ENCODE results near the gene ASS1. TPM values are rescaled to one million over a fixed set of nuclear protein-coding genes. Genes with fewer than 3 reads are reported as not detected.

ASS1 gene
- total and polyA plus RNA-seq, 5 donors: 37.6 to 88.3 (median 60.4) TPM

GRCh38 chr9:130454812-130455325 is 10.1 kb downstream of the ASS1 start:
- DNase-seq (no peak), ATAC-seq (no peak)
- WGBS: 32% methylated on average over 3 of the region's 3 CpGs
- H3K27ac ChIP-seq (ENCODE audit: low read length): no peak overlapping the region
- H3K4me3 ChIP-seq (ENCODE audit: low read length): no peak overlapping the region
- no peaks in the 10 kb centered on the region for H3K27me3 ChIP-seq (ENCODE audit: control insufficient read depth, insufficient read depth)
- intact Hi-C loops (cut with DNase I): loop anchor here in 1 of 4 donors (10.0 kb wide), 1 partner anchor 120 kb away; the partner anchor contains the start of gene FUBP3
- no peaks in the 10 kb centered on the region for H3K9me3 ChIP-seq (ENCODE audit: control insufficient read depth, low read length)
- H3K4me1 ChIP-seq (ENCODE audit: control insufficient read depth, insufficient read depth, low read length): peaks cover 25% of the 10 kb centered on the region

- peak in 2 of 3 donors; percentile 38 to 45 for DNase-seq
- intact Hi-C loops (cut with DNase I): loop anchor here in 1 of 4 donors (10.0 kb wide), 1 partner anchor 117 kb away; the partner anchor contains the start of gene FUBP3
- H3K4me1 ChIP-seq (ENCODE audit: control insufficient read depth, insufficient read depth, low read length): peaks cover 7% of the 10 kb centered on the region
- H3K27me3 ChIP-seq (ENCODE audit: control insufficient read depth, insufficient read depth): no peaks in the 10 kb centered on the region
- H3K4me3 ChIP-seq (ENCODE audit: low read length): no peak overlapping the region
- H3K9me3 ChIP-seq (ENCODE audit: control insufficient read depth, low read length): no peaks in the 10 kb centered on the region
- 92% methylated on average over 23 of the region's 23 CpGs for WGBS
- no peak for ATAC-seq
- H3K27ac ChIP-seq (ENCODE audit: low read length): no peak overlapping the region
Measured at GRCh38 chr9:130458027-130458803, 13.5 kb downstream of the ASS1 start.

DNA sequence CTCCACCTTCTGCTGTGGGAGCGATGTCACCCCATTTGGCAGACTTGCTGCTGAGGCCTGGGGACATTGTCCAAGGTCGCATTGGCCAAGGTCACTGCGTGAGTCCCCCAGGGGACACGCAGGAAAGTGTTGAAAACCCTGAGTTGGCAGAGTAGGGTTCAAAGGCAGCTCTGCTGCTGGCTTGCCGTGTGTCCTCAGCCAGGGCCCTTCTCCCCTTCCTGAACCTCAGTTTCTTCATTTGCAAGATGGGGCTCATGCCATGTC is 14.0 kb downstream of the ASS1 start:
- intact Hi-C loops (cut with DNase I): loop anchor here in 1 of 4 donors (10.0 kb wide), 1 partner anchor 116 kb away; the partner anchor contains the start of gene FUBP3

GRCh38 chr9:130459151-130459550 is 14.4 kb downstream of the ASS1 start:
- no peaks in the 10 kb centered on the region for H3K27me3 ChIP-seq (ENCODE audit: control insufficient read depth, insufficient read depth)
- intact Hi-C loops (cut with DNase I): loop anchor here in 1 of 4 donors (10.0 kb wide), 1 partner anchor 116 kb away; the partner anchor contains the start of gene FUBP3
- no peak overlapping the region for H3K4me3 ChIP-seq (ENCODE audit: low read length)
- WGBS: 66% methylated on average over 8 of the region's 8 CpGs
- no peaks in the 10 kb centered on the region for H3K9me3 ChIP-seq (ENCODE audit: control insufficient read depth, low read length)
- no peaks in the 10 kb centered on the region for H3K4me1 ChIP-seq (ENCODE audit: control insufficient read depth, insufficient read depth, low read length)
- peak in 2 of 3 donors; percentile 21 to 44 for DNase-seq
- no peak overlapping the region for H3K27ac ChIP-seq (ENCODE audit: low read length)
- no peak for ATAC-seq

More for the DNA sequence above, 14.0 kb downstream of the ASS1 start:
- 79% methylated on average over 5 of the region's 5 CpGs for WGBS
- Histone ChIP-seq H3K4me3 (ENCODE audit: low read length) (no peak overlapping the region), H3K27me3 (ENCODE audit: control insufficient read depth, insufficient read depth) (no peaks in the 10 kb centered on the region), H3K4me1 (ENCODE audit: control insufficient read depth, insufficient read depth, low read length) (peaks cover 1% of the 10 kb centered on the region), H3K27ac (ENCODE audit: low read length) (no peak overlapping the region), H3K9me3 (ENCODE audit: control insufficient read depth, low read length) (no peaks in the 10 kb centered on the region)
- DNase-seq: no peak
- no peak for ATAC-seq

DNA sequence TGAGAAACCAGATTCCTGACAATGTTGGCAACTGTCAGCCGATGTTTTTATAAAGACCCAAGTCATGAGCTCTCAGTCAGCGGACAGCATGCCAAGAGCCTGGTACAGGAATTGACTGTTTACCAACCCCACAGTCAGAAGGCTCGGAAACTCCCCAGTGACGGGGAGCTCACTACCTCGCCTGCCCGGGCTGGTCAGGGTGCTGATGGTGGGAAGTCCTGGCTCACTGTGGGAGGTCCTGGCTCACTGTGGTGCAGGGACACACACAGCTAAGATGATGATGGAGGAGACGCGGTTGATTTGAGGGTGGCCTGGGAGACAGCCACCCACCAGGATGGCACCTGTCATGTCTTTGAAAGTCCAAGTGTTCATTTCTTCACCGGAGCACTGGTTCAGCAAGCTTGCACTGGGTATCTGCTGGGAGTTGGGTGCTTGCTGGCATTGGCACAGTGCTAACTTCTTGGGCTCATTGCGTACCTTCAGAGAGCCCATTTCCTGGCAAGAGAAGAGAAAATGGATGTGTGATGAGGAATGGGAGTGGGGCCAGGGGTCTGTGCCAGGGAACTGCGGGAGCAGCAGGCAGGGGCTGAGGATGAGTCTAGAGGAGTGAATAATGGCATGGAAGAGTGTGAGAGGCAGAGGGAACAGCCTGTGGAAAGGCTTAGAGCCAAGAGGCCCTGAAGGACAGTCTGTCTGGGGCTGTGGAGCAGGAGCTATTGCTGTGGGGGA is 15.3 kb downstream of the ASS1 start:
- WGBS: 78% methylated on average over 11 of the region's 11 CpGs
- peak in 2 of 3 donors; percentile 32 to 45 for DNase-seq
- H3K9me3 ChIP-seq (ENCODE audit: control insufficient read depth, low read length): no peaks in the 10 kb centered on the region
- H3K27ac ChIP-seq (ENCODE audit: low read length): no peak overlapping the region
- H3K4me1 ChIP-seq (ENCODE audit: control insufficient read depth, insufficient read depth, low read length): no peaks in the 10 kb centered on the region
- intact Hi-C loops (cut with DNase I): loop anchor here in 3 of 4 donors (2.0 to 10.0 kb wide), 3 partner anchors 115 to 223 kb away; partner anchors contain the start of gene FUBP3 (in 1 of the 3)
- ATAC-seq: no peak
- H3K4me3 ChIP-seq (ENCODE audit: low read length): no peak overlapping the region
- H3K27me3 ChIP-seq (ENCODE audit: control insufficient read depth, insufficient read depth): no peaks in the 10 kb centered on the region

- ATAC-seq: peak; percentile 37 to 50
- Histone ChIP-seq H3K4me1 (ENCODE audit: control insufficient read depth, insufficient read depth, low read length) (no peaks in the 10 kb centered on the region), H3K4me3 (ENCODE audit: low read length) (no peak overlapping the region), H3K27me3 (ENCODE audit: control insufficient read depth, insufficient read depth) (no peaks in the 10 kb centered on the region), H3K9me3 (ENCODE audit: control insufficient read depth, low read length) (no peaks in the 10 kb centered on the region), H3K27ac (ENCODE audit: low read length) (no peak overlapping the region)
- peak; percentile 63 to 86 (median 84) for DNase-seq
- 15% methylated on average over 22 of the region's 22 CpGs for WGBS
- intact Hi-C loops (cut with DNase I): loop anchor here (1.0 to 5.0 kb wide), 3 partner anchors 221 to 222 kb away; no protein-coding TSS in a partner anchor
Measured at GRCh38 chr9:130461218-130461630, 16.5 kb downstream of the ASS1 start.

DNA sequence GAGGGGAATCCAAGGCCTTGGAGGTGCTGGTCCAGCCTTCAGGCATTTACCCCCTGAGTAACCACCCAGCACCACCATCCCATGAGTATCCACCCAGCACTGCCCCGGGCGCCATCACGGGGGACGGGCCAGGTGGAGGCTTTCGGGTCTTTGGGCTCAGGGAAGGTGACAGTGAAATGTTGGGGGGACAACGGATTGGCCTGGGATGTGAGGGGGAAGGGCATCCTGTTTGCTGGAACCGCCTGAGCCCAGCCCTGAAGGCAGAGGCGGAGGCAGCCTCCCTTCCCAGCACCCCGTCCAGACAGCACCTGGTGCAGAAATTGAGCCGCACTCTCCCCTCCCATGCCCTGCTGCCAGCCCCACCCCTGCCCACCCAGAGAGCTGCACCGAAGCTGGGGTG is 17.0 kb downstream of the ASS1 start:
- Histone ChIP-seq H3K4me3 (ENCODE audit: low read length) (no peak overlapping the region), H3K4me1 (ENCODE audit: control insufficient read depth, insufficient read depth, low read length) (no peaks in the 10 kb centered on the region), H3K27me3 (ENCODE audit: control insufficient read depth, insufficient read depth) (no peaks in the 10 kb centered on the region), H3K27ac (ENCODE audit: low read length) (no peak overlapping the region), H3K9me3 (ENCODE audit: control insufficient read depth, low read length) (no peaks in the 10 kb centered on the region)
- WGBS: 84% methylated on average over 11 of the region's 11 CpGs
- intact Hi-C loops (cut with DNase I): loop anchor here (1.0 to 5.0 kb wide), 3 partner anchors 221 to 222 kb away; no protein-coding TSS in a partner anchor
- ATAC-seq: no peak
- DNase-seq: peak in 1 of 3 donors; percentile 30

DNA sequence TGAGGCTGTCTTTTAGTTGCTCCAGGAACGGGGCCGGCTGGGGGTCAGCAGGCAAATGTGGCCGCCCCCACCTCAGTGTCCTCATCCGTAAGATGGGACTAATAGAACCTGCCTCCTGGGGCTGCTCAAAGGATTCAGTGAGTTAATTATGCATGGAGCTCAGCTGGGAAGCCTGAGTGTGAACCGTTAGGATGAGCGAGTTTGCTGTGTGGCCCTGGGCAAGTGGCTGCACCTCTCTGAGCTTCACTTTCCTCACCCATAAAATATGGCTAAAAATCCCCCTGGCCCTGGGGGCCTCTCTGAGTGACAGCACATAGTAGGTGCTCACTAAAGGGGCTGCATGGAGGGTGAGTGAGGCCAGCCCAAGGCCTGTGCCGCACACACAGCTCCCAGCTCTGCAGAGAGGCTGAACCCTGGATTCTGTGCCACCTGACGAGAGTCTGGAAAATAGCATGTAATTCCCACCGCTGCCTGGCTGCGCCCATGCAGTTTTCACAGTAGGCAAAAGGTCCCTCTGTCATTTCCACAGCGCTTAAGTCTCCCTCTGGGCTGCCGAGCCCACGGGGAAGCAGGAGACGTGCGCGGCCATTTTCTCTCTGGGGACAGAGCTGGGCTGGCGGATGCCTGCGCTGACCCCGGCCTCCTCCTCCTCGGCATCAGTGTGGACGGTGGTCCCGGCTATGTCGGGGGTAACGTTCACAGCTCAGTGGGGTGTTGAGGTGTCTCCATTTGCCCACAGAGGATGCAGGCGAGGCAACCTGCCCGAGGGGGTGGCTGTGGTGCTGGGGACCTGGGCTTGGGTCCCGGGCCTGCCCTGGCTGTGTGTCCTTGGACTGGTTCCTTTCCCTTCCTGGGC is 18.2 kb downstream of the ASS1 start:
- H3K4me3 ChIP-seq (ENCODE audit: low read length): no peak overlapping the region
- H3K27ac ChIP-seq (ENCODE audit: low read length): no peak overlapping the region
- H3K9me3 ChIP-seq (ENCODE audit: control insufficient read depth, low read length): no peaks in the 10 kb centered on the region
- ATAC-seq (no peak), DNase-seq (peak in 2 of 3 donors; percentile 33 to 40)
- WGBS: 91% methylated on average over 27 of the region's 27 CpGs
- no peaks in the 10 kb centered on the region for H3K4me1 ChIP-seq (ENCODE audit: control insufficient read depth, insufficient read depth, low read length)
- H3K27me3 ChIP-seq (ENCODE audit: control insufficient read depth, insufficient read depth): no peaks in the 10 kb centered on the region
- intact Hi-C loops (cut with DNase I): loop anchor here in 1 of 4 donors (5.0 kb wide), 1 partner anchor 219 kb away; no protein-coding TSS in a partner anchor

DNA sequence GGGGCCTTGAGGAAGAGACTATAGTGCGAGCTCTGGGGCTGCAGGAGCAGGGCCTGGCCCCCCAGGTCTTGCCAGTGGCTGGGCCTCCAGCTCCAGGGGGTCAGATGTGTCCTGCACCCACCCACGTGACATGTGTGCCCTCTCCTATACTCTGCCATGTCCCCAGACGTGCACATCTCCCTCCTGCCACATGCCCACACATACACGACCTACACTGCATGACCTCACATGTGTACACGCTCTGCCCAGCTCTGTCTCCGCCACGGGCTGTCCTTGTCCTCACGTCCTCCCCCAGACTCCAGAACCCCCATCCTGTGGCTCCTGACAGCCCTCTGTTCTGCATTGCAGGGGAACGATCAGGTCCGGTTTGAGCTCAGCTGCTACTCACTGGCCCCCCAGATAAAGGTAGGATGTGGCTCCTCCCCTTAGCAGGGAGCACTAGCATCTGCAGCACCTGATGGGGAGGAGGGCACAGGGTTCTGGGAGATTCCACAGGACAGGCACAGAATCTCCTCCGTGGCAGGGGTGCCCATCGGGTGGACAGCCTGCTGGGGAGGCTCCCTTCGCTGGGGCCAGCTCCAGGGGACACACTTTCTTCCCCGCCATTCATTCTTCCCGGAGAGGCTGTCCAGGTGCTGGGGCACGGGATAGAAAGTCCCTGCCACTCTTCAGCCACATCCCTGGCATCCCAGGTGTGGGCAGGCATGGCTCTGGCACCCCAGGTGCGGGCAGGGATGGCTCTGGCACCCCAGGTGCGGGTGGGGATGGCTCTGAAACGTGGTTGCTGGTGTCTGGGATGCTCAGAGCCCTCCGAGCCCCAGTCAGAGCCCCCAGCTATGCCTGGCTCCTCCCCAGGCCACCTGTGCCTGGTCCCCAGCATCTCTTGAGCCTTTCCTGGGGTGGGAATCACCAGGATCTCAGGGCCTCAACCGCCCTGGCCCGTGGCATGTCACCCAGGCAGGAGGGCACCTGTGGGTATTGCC is 19.3 kb downstream of the ASS1 start:
- intact Hi-C loops (cut with DNase I): loop anchor here in 1 of 4 donors (5.0 kb wide), 1 partner anchor 218 kb away; no protein-coding TSS in a partner anchor
- WGBS: 84% methylated on average over 22 of the region's 22 CpGs
- peak in 2 of 3 donors; percentile 29 to 33 for DNase-seq

More for the DNA sequence above, 19.3 kb downstream of the ASS1 start:
- Histone ChIP-seq H3K4me1 (ENCODE audit: control insufficient read depth, insufficient read depth, low read length) (no peaks in the 10 kb centered on the region), H3K9me3 (ENCODE audit: control insufficient read depth, low read length) (no peaks in the 10 kb centered on the region), H3K27me3 (ENCODE audit: control insufficient read depth, insufficient read depth) (no peaks in the 10 kb centered on the region), H3K27ac (ENCODE audit: low read length) (no peak overlapping the region), H3K4me3 (ENCODE audit: low read length) (no peak overlapping the region)
- ATAC-seq: no peak
